Lower leg skin (tissue), 3 donors: ENCODE data around the gene CHN2.

Experiments used
- CTCF ChIP-seq, 3 donors: fragments of 450-650 bp; IDR thresholded peaks; one replicate each; pipeline ENCODE4 v1.5.1; 2016; ENCODE audit warnings: antibody characterized with exemption in 3 of 3, mild to moderate bottlenecking in 3 of 3, moderate library complexity in 2 of 3
- POLR2A ChIP-seq, 2 donors: fragments of 450-650 bp; IDR thresholded peaks; one replicate each; pipeline ENCODE4 v1.6.1; 2016 to 2017; ENCODE audit warnings: antibody characterized with exemption in 2 of 2, mild to moderate bottlenecking in 1 of 2, moderate library complexity in 1 of 2

DNA sequence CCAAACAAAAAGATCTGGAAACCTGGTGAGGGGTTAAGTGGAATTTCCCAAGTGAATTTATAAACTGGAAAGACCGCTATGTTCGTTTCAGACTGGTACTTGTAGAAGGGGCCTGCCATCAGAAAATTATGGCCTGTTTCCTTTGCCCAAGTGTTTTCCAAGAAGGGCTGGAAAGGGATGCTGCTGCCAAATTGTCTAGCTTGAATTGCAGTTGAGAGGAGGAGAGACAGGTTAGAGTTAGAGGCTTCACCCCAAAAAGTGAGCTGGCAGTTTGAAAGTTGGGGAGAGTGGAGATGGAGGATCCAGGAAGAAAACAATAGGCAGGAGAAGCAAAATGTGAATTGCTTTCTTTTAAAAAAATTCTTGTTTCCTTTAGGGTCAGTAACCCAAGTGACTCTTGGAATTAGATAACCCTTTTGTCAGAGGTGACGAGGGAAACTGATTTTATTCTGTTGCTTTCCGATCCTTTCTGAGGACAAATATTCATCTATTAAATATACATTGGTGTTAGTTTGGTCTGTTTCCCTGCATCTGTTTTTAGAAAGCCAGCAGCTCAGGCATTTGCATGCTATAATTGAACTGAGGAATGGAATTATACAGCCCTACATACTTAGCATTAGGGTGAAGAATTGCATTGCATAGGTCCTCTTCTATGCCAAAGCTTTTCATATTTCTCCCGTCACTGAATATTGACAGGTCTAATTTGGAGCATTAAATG is 286.5 kb downstream of the CHN2 start:
- TF ChIP-seq CTCF (IDR thresholded peaks at IDR 0.05): no peak
- TF ChIP-seq POLR2A (IDR thresholded peaks at IDR 0.05): no peak
